ENCODE results near the gene EVI5.

The EVI5 gene

GRCh38 chr1:92500552-92500951 lies 284.4 kb downstream of the EVI5 start:
- Histone ChIP-seq H3K36me3 (replicated peaks; ENCODE audit: low read depth, low read length) (no peaks in the 10 kb centered on the region), H3K4me1 (ENCODE audit: low read length) (peaks cover 7% of the 10 kb centered on the region; the same call in 1 of the 2 replicates), H3K9ac (ENCODE audit: low read length) (no peak overlapping the region), H3K27ac (ENCODE audit: low read length) (no peak overlapping the region), H3K9me3 (ENCODE audit: insufficient read depth, low read length) (no peaks in the 10 kb centered on the region), H3K4me3 (ENCODE audit: low read length) (no peak overlapping the region), H3K27me3 (ENCODE audit: low read depth, low read length) (no peaks in the 10 kb centered on the region), H3K4me2 (ENCODE audit: low read length) (no peak overlapping the region), H3K79me2 (ENCODE audit: low read length) (no peaks in the 10 kb centered on the region), H2AFZ (ENCODE audit: low read depth, low read length) (no peak overlapping the region), H4K20me1 (ENCODE audit: insufficient read depth, low read length) (no peaks in the 10 kb centered on the region)
- TF ChIP-seq, protein P1, sequence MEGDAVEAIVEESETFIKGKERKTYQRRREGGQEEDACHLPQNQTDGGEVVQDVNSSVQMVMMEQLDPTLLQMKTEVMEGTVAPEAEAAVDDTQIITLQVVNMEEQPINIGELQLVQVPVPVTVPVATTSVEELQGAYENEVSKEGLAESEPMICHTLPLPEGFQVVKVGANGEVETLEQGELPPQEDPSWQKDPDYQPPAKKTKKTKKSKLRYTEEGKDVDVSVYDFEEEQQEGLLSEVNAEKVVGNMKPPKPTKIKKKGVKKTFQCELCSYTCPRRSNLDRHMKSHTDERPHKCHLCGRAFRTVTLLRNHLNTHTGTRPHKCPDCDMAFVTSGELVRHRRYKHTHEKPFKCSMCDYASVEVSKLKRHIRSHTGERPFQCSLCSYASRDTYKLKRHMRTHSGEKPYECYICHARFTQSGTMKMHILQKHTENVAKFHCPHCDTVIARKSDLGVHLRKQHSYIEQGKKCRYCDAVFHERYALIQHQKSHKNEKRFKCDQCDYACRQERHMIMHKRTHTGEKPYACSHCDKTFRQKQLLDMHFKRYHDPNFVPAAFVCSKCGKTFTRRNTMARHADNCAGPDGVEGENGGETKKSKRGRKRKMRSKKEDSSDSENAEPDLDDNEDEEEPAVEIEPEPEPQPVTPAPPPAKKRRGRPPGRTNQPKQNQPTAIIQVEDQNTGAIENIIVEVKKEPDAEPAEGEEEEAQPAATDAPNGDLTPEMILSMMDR (IDR thresholded peaks at IDR 0.05; ENCODE audit: low read depth, low read length): no peak
- no peak for TF ChIP-seq EZH2phosphoT487 (IDR thresholded peaks at IDR 0.05; ENCODE audit: low read depth)

DNA sequence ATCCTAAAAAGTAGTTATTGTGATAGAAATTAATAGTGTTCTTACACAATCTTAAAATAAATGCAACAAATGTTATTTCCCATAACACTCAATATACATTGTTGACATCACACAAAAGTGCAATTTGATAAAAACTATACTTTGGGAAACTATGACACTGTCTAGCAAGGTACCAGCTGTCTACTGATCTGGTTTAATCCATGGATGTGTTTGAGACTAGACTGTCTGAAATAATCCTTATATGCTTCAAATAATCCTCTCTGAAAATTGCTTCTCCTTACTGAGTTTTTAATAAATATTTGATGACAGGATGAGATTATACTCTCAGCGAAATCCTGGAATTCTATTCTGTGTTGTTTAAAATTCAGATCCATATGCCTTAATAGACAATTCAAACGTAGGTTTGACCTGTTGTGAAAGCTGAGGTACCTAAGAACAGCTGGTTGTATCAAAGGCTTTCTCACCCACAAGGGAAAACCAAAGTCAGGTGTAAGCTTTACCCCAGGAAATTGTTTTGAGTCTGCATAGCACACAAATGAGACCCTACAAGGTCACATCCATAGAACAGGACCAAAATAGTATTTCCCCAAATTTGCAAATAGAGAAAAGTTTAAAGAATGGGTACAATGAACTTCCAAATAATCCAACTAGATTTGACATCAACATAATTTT lies 289.4 kb downstream of the EVI5 start:
- Histone ChIP-seq H3K4me3 (ENCODE audit: low read length) (no peak overlapping the region), H3K27ac (ENCODE audit: low read length) (no peak overlapping the region), H3K79me2 (ENCODE audit: low read length) (no peaks in the 10 kb centered on the region), H3K4me1 (ENCODE audit: low read length) (no peaks in the 10 kb centered on the region), H3K36me3 (replicated peaks; ENCODE audit: low read depth, low read length) (no peaks in the 10 kb centered on the region), H3K4me2 (ENCODE audit: low read length) (no peak overlapping the region), H3K27me3 (ENCODE audit: low read depth, low read length) (no peaks in the 10 kb centered on the region), H3K9ac (ENCODE audit: low read length) (no peak overlapping the region), H4K20me1 (ENCODE audit: insufficient read depth, low read length) (no peaks in the 10 kb centered on the region), H3K9me3 (ENCODE audit: insufficient read depth, low read length) (no peaks in the 10 kb centered on the region), H2AFZ (ENCODE audit: low read depth, low read length) (no peak overlapping the region)
- TF ChIP-seq EZH2phosphoT487 (IDR thresholded peaks at IDR 0.05; ENCODE audit: low read depth): no peak
- TF ChIP-seq, protein P1 (IDR thresholded peaks at IDR 0.05; ENCODE audit: low read depth, low read length): no peak

- H3K79me2 ChIP-seq (ENCODE audit: low read length): no peaks in the 10 kb centered on the region
- H3K27me3 ChIP-seq (ENCODE audit: low read depth, low read length): no peaks in the 10 kb centered on the region
- no peak overlapping the region for H3K4me2 ChIP-seq (ENCODE audit: low read length)
- H3K27ac ChIP-seq (ENCODE audit: low read length): no peak overlapping the region
- H3K4me1 ChIP-seq (ENCODE audit: low read length): no peaks in the 10 kb centered on the region
- H3K36me3 ChIP-seq (replicated peaks; ENCODE audit: low read depth, low read length): no peaks in the 10 kb centered on the region
- H3K9me3 ChIP-seq (ENCODE audit: insufficient read depth, low read length): no peaks in the 10 kb centered on the region
- H3K9ac ChIP-seq (ENCODE audit: low read length): no peak overlapping the region
- H3K4me3 ChIP-seq (ENCODE audit: low read length): no peak overlapping the region
- H4K20me1 ChIP-seq (ENCODE audit: insufficient read depth, low read length): no peaks in the 10 kb centered on the region
- TF ChIP-seq EZH2phosphoT487 (IDR thresholded peaks at IDR 0.05; ENCODE audit: low read depth): no peak
- TF ChIP-seq, protein P1 (IDR thresholded peaks at IDR 0.05; ENCODE audit: low read depth, low read length): no peak
- H2AFZ ChIP-seq (ENCODE audit: low read depth, low read length): no peak overlapping the region
Measured at GRCh38 chr1:92494485-92495141, 290.3 kb downstream of the EVI5 start.

DNA sequence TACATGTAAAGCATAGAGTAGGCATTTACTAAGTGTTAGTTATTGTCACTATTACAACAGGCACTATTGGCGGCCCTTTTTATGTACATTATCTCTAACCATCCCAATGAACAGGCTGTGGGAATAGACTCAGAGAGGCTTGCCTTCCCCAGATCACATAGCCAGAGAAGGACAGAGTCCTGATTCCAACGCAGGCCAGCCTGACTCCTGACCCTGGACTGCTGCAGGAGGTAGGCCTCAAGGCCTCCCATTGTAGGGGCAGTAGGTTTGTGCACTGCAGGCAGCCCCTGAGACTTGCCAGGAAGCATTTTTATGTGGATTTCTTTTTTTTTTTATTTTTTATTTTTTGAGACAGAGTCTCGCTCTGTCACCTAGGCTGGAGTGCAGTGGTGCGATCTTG lies 291.8 kb downstream of the EVI5 start:
- TF ChIP-seq, protein P1 (IDR thresholded peaks at IDR 0.05; ENCODE audit: low read depth, low read length): no peak
- TF ChIP-seq EZH2phosphoT487 (IDR thresholded peaks at IDR 0.05; ENCODE audit: low read depth): no peak
- H3K27me3 ChIP-seq (ENCODE audit: low read depth, low read length): no peaks in the 10 kb centered on the region
- H4K20me1 ChIP-seq (ENCODE audit: insufficient read depth, low read length): no peaks in the 10 kb centered on the region
- H3K4me2 ChIP-seq (ENCODE audit: low read length): no peak overlapping the region
- H2AFZ ChIP-seq (ENCODE audit: low read depth, low read length): no peak overlapping the region
- no peaks in the 10 kb centered on the region for H3K36me3 ChIP-seq (replicated peaks; ENCODE audit: low read depth, low read length)
- H3K4me1 ChIP-seq (ENCODE audit: low read length): no peaks in the 10 kb centered on the region
- H3K9me3 ChIP-seq (ENCODE audit: insufficient read depth, low read length): no peaks in the 10 kb centered on the region
- H3K27ac ChIP-seq (ENCODE audit: low read length): no peak overlapping the region
- H3K9ac ChIP-seq (ENCODE audit: low read length): no peak overlapping the region
- no peak overlapping the region for H3K4me3 ChIP-seq (ENCODE audit: low read length)
- no peaks in the 10 kb centered on the region for H3K79me2 ChIP-seq (ENCODE audit: low read length)

Measured in OCI-LY3 (cell line).